Jurkat, Clone E6-1 (cell line): ENCODE results near the gene SMG6.

Source experiments
- DNase-seq: peaks from one replicate; pipeline ENCODE4 v3.0.0-alpha.2; 2011; ENCODE audit warnings: low read depth, low spot score
- H3K4me3 ChIP-seq: 2 replicates; pipeline ENCODE4 v1.5.1; 2011; ENCODE audit warnings: mild to moderate bottlenecking, low read length, control low read depth, moderate library complexity

The SMG6 gene

DNA sequence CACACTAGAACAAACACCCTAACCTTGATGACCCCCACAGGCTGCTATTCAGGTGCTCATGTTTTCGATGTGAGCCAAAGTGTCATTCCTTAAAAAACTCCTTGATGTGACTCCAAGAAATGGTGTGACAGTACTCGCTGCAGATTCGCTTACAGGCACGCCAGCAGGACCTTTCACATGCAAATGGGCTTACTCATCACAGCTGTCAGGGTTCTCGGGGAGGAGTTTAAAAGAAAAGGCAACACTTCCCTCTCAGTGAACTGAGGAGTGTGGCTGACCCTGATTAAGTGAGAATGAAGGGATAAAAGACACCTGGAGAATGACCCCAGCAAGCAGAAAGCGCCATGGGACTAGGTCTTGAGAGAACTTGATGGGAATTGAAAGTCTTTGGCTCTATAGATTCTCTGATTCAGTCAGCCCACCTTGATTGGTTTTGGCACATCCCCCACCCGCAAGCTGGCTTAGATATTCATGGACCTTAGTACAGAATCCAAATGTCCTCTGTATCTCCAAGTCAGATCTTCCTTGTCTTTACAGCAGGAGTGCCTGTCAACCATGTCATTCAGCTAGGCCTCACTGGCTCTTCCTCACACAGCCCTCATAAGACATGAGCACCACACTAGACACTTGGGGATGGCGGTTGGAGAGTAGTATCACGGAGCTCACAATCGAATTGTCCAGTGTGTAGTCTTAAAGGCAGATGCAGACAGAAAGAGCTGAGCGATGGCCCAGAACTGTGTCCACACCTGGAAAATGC, 166.1 kb downstream of the SMG6 start:
- no peak for DNase-seq
- H3K4me3 ChIP-seq: no peak overlapping the region

DNA sequence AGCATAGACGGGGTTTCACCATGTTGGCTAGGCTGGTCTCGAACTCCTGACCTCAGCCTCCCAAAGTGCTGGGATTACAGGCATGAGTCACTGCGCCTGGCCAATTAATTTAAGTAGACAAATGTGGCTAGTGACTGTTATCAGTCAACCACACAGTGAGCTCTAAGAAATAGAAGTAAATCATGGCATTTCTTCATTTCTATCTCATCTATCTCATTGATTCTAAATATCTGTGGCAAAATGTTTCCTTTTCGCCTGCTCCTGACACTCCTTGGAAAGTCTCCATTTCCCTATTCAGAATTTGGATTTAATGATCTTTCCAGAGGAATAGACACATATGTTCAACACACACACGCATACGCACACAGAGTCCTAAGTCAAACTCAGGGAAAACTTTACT, 167.3 kb downstream of the SMG6 start:
- DNase-seq: no peak
- no peak overlapping the region for H3K4me3 ChIP-seq

DNA sequence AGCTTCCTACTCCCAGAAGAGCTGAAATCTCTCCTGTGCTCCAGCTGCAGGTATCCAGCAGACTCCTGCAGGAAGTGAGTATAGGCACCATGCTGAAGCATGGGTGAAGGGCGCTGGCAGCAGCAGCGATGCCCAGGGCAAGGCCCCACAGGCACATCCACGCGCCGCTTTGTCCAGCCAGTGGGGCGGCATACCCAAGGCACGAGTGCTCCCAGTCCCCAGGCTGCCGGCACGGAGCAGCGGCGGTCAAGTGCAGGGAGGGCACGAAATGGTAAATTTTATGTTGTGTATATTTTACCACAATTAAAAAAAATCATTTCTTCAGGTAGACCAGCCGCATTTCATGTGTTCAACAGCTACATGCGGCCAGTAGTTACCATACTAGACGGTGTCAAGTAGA, 175.6 kb downstream of the SMG6 start:
- no peak overlapping the region for H3K4me3 ChIP-seq
- no peak for DNase-seq

DNA sequence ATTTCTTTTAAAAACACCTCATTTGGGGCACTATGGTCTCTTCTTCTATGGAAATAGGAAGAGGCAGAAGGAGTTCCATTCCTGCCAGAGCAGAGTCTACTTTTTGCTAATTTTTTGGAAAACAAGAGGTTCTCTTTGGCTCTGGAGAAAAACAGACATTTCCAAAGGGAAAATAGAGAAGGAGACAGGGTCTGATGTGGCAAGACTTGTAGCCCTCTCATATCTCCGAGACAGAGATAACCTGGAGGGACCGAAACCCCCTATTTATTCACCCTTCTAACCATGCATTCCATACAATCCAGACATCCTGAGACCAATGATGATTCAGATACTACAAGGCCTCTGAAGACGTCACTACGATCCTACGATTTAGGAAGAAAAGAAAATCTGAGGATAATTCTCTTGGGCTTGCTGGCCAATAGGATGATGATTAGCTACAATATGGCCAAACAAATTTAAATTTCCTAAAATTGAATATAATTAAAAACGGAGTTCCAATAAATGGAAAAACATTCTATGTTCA, 178.5 kb downstream of the SMG6 start:
- DNase-seq: no peak
- no peak overlapping the region for H3K4me3 ChIP-seq

DNA sequence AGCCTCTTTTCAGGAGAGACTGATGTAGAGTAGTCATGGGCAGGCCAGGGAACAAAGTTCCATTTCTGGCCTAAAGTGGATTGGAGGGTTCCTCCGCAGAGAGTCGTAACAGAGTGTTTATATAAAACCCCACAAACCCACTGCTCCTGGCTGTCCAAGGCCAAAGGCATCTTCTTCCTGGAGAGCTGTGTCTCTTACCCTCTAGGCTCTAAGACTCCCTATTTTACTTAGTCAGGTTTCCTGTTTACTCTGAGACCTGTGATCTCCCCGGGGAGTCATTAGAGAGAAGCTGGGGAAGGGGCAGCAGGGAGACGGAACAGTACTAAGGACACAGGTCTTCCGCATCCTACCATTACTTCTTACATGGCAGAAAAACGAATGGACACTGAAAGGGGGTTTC, 179.2 kb downstream of the SMG6 start:
- no peak for DNase-seq
- no peak overlapping the region for H3K4me3 ChIP-seq

DNA sequence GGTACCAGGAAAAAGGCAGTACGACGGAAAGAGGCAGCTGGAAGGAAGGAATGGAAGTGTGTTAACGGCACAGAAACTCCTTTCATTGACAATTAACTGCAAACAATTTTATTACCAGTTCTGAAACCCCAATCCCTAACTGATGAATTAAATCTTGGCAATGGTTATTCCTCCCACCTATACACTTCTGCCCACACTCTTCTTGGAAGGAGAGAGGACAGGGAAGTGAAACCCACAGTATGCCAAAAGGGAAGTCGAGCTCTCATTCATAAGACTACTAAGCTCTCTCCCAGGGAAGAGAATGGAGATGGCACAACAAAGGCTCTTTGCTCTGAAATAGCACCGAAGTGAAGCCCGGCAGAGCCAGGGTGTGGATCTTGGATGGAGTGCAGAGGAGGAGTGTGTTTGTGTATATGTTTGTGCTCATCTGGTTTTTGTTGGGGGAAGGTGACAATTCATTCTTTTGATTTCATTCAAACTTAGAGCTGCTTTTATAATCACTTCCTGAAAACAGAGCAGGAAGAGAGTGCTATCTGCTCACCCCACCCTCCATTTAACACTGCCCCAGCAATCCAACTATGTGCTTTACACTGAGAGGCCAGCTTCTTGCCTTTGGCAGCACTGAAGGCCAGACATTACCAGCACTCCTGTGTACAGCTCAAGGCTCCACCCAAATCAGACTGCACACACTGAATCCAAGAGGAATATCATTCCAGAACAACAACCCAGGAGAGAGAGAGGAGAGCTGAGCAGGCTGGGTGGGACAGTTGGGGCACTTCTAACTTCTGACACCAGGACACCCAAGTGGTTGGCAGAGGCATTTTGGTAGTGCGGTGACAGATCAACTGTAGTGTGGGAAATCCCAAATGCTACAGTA, 180.0 kb downstream of the SMG6 start:
- no peak for DNase-seq
- no peak overlapping the region for H3K4me3 ChIP-seq

DNA sequence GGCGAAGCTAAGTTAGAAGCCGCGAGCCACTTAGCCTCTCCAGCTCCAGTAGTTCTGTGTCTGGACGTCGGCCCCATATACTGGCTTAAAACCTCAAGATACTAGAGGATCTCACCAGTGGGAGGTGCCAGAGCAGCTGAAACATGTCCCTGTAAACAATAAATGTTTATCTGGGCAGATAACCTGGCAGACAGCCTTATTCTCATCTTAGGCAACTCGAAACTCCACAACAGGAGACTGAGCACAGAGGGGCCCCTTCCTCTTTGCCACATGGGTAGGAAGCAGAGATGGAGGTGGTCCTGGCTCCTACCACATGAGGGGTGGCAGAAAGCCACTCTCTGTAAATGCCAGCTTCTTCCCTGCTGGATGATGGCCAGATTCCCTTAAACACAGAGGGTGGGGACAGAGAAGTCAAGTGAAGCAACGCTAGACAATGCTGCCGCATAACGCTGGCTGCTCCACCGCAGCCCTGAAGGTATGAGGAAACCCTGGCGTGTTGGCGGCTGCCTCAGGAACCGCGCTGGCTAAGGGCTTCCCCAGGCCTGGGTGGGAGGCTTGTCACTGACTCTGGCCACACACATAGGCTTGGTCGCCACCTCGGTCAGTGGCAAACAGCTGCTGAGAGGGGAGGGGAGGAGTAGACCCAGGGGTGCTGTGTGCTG, 180.8 kb downstream of the SMG6 start:
- no peak overlapping the region for H3K4me3 ChIP-seq
- DNase-seq: no peak

DNA sequence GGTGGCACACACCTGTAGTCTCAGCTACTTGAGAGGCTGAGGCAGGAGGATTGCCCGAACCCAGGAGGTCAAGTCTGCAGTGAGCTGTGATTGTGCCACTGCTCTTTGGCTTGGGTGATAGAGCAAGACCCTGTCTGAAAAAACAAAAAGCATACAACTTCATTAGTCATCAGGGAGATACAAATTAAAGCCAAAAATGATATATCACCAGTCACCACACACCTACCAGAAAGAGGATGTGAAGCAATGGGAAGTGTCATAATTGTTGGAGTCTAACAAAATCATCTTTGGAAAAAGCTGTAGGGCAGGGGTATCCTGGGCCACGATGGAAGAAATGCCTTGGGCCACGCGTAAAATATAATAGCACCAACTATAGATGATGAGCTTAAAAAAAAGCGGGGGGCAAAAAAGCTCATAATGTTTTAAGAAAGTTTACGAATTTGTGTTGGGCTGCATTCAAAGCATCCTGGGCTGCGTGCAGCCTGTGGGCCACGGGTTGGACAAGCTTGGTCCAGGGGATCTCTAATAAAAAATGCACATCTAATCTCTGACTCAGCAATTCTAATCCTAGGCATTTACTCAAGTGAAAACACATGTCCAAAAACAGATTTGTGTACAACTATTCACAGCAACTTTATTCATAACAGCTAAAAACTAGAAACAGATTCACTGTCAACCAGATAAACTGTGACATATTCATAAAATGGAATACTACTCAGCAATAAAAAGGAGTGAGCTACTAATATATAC, 182.8 kb downstream of the SMG6 start:
- H3K4me3 ChIP-seq: no peak overlapping the region
- DNase-seq: no peak

DNA sequence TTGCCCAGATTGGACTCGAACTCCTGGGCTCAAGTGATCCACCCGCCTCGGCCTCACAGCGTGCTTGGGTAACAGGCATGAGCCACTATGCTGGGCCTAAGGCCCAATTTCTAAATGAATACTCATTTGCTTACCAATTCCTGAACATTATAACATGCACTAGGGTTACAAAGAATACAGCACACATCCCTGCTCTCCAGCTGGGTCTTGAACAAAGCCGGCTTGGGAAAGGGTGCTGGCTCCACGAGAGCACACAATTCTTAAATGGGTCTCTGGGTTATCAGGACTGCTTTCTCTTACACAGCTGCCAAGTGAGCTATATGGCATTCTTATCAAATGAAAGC, 190.3 kb downstream of the SMG6 start:
- DNase-seq: no peak
- H3K4me3 ChIP-seq: no peak overlapping the region

DNA sequence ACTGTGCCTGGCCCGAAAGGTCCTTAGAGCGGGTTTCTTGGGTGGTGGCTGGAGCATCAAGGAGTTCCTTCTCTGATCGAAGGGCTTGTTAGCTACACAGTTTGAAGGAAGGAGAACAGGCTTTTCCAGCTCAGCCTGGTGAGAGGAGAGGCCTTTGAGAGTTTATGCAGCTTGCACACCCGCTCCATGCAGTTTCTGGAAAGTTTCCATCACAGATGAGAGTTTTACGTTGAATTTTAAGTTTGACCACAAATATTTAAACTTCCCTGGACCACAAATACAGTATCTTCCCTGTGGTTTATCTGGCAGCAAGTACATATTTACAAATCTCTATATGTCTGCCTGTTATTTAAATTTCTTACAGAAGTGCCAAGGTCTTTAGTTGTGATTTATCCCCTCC, 191.9 kb downstream of the SMG6 start:
- DNase-seq: no peak
- H3K4me3 ChIP-seq: no peak overlapping the region

DNA sequence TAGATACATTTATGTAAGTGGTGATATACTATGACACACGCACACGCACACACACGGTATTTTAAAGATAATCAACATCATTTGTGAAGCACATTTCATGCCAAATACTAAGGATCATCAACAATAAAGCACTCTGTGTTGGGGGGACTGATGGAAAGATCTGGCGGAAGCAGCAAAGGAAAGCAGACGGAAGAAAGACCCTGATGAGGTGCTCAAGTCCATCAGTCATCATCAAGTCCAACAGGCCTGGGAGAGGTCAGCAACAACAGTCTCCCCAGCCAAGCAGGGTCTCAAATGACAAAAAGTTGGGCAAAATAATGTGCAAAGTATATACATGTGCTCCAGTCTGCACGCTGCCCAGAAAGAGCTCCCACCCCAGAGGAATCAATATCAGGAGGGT, 193.1 kb downstream of the SMG6 start:
- H3K4me3 ChIP-seq: no peak overlapping the region
- no peak for DNase-seq

DNA sequence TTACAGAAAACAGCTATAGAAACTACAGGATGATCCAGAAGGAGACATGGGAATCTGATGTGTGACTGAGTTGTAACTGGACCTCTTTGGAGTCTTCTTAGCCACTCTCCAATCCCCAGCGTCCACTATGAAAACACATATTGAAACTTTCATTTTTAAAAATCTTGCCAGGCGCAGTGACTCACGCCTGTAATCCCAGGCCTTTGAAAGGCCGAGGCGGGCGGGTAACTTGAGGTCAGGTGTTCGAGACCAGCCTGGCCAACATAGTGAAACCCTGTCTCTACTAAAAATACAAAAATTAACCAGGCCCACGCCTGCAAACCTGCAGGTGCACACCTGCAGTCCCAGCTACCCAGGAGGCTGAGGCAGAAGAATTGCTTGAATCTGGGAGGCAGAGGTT, 195.4 kb downstream of the SMG6 start:
- H3K4me3 ChIP-seq: no peak overlapping the region
- DNase-seq: no peak

DNA sequence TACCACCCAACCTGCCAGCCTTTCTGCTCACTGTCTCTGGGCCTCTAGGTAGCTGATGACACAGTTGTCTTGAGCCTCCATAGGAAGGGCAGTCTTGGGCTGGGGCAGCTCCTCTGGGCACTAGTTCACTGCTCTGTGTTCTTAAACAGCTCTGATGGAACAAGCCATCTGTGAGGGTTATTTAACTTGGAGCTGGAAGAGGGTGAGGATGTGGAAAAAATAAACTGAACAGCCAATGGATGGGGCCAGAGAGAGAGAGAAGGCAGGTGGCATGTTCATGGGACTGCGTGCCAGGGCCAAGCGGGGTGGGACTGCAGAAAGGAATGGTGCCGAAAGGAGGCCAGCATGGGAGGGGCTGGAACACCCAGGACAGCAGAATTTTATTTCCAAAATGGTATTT, 196.1 kb downstream of the SMG6 start:
- DNase-seq: no peak
- H3K4me3 ChIP-seq: no peak overlapping the region

DNA sequence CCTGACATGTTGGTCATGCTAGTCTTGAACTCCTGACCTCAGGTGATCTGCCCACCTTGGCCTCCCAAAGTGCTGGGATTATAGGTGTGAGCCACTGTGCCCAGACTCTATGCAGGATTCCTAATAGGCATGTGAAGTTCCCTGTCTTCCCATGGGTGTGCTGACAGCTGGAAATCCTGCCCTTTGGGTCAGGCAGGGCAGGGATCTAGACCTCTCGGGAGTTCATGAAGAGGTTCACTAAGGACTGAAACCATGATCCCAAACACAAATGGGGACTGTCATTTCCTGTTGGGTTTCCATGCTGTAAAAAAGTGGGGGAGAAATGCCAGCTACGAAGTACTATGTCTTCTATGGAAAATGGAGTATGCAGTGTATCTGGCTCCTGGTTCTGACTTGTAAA, 196.5 kb downstream of the SMG6 start:
- DNase-seq: no peak
- no peak overlapping the region for H3K4me3 ChIP-seq

DNA sequence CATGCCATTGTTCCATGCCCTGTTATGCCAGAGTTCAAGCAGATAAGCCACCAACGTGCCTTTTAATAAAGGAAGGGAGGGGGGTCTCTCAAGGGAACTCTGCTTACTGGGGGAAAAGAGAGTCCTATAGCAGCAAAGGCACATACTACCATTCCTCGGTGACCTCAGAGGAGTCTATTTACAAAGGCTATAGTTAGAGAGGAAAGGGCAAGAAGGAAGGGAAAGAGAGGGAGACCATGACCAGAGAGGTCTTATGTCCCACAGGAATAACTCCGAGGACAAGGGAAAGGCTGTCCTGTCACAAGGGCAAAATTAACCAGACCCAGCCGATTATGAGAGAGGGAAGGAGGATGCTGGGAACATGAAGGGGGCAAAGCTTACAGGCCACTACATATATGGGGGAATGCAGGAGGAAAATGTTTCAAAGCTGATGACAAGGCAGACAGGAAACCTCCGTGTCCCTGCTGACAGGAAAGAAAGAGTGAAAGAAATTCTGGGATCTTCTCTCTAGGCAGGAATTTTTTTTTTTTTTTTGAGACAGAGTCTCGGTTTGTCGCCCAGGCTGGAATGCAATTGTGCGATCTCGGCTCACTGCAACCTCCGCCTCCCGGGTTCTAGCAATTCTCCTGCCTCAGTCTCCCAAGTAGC, 197.2 kb downstream of the SMG6 start:
- DNase-seq: no peak

DNA sequence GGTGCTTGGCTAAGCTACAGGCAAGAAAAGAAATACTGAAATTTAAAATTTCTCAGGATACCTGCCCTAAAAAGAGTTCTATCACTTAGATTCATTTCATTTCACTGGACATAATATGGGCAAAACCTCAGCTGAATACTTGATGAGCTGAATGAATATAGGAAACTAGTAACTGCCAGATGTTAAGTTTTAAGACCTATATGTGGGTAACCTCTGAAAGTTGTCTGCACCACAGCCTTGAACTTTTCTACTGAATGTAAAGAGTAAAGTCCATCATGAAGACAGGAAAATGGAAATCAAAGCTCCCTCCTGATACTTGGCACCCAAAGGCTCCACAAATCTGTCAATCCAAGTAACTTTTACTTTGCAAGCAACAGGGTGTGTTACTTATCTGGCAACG, 197.9 kb downstream of the SMG6 start:
- no peak for DNase-seq
- no peak overlapping the region for H3K4me3 ChIP-seq

More for the DNA sequence above, 197.2 kb downstream of the SMG6 start:
- no peak overlapping the region for H3K4me3 ChIP-seq

DNA sequence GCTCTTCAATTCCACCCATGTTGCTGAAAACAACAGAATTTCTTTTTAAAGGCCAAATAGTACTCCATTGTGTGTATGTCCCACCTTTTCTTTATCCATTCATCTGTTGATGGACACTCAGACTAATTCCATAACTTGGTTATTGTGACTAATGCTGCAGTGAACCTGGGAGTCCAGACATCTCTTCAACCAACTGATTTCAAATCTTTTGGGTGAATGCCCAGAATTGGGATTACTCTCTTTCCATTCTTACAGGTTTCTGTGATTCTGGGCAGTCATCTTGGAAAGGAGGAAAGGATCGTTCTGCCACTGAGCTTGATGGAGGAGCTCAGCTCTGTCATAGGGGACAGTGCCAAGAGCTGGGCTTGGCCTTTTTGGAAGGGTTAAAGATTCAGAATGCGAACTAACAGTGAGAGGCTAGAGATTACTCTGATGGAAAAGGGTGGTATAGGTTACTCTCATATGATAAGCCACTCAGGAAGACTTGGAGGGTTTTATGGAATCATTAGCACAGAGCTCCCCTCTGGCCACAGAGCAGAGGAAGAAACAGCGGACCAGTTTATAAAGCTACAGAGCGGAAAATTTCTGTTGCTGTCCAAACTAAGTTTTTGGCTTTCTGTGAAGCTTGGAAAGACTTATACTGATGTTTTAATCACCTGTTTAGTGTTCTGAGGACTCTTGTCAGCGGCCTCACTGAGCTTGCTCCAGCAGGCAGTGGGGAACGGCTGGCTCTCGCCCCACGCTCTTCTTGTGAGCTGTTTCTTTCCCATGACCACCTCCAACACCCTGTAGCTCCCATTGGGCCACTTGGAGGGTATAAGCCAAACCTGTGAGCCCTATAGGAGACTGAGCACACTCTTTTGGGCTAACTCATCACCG, 200.4 kb downstream of the SMG6 start:
- DNase-seq: no peak
- no peak overlapping the region for H3K4me3 ChIP-seq
